Activated T-cell treated with anti-CD3 and anti-CD28 coated beads, Interleukin-2, amount 50 U/mL, for 4 hours (primary cell): ENCODE data around the gene NRSN2. TPM values are rescaled to one million over a fixed set of nuclear protein-coding genes. Genes with fewer than 3 reads are reported as not detected.
A peak's percentile ranks its signal among the peaks of the same experiment; 100 is the strongest.

ENCODE experiments used
- ATAC-seq, 2 donors: fragments of 200-7000 bp; cut with Tn5 transposase; one replicate each; pipeline ENCODE4 v1.10.0; 2021
- DNase-seq: peaks from one replicate; pipeline ENCODE4 v3.0.0-alpha.2; 2020
- H3K27me3 Mint-ChIP-seq: one replicate; pipeline ENCODE4 v1.8.0; 2021; ENCODE audit warnings: low read depth, mixed read lengths
- H3K36me3 Mint-ChIP-seq: one replicate; pipeline ENCODE4 v1.8.0; 2022; ENCODE audit warnings: mixed read lengths; ENCODE audit not compliant: insufficient read depth
- H3K4me1 Mint-ChIP-seq: one replicate; pipeline ENCODE4 v1.8.0; 2021; ENCODE audit warnings: low read depth, mixed read lengths
- H3K4me3 Mint-ChIP-seq: one replicate; pipeline ENCODE4 v1.8.0; 2021; ENCODE audit warnings: mild to moderate bottlenecking, moderate library complexity, mixed read lengths
- H3K9me3 Mint-ChIP-seq: one replicate; pipeline ENCODE4 v1.8.0; 2021; ENCODE audit warnings: mixed read lengths
- total RNA-seq, 3 donors: library from RNA; stranded (reverse); gene quantifications; one replicate each; pipeline ENCODE4 v1.2.1, GENCODE V29; 2021

Gene NRSN2
- total RNA-seq, 3 donors from 2014 or later, result 2.7 to 3.2 (median 2.8) TPM

DNA sequence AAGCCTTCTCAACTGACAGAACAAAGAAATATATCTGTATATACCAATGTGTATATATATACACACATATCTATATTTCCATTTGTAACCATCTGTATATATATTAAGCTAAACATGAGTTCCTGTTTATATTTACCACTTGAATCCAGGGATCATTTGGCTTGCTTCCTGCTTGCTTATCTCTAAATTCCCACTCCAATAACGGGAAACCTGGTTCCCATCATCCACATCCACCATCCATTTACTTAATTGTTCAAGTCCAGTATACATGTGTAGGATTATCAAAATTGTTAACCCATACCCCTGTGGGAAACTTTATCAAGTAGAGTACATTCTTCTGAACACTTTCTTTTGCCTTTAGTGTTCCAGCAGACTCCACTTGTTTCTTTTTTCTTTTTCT lies 34.0 kb upstream of the NRSN2 start:
- no peaks in the 10 kb centered on the region for H3K36me3 Mint-ChIP-seq
- no peak for ATAC-seq

DNA sequence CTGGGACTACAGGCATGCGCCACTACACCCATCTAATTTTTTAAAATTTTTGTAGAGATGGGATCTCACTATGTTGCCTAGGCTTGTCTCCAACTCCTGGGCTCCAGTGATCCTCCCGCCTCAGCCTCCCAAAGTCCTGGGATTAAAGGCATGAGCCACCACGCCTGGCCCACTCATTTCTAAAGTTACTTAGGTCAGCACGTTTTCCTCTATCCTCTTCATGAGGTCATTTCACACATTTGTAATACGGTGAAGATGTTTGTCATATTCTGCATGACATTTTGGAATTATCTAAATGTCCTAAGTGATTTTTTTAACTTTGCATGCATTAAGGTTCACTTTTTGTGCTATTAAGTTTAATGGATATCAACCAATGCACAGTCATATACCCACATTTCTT lies 33.5 kb upstream of the NRSN2 start:
- peaks cover 11% of the 10 kb centered on the region for H3K4me1 Mint-ChIP-seq
- no peak overlapping the region for H3K4me3 Mint-ChIP-seq
- DNase-seq (no peak), ATAC-seq (no peak)
- H3K9me3 Mint-ChIP-seq, result no peaks in the 10 kb centered on the region
- no peaks in the 10 kb centered on the region for H3K36me3 Mint-ChIP-seq
- H3K27me3 Mint-ChIP-seq, result peaks cover 1% of the 10 kb centered on the region

More for the DNA sequence above, 34.0 kb upstream of the NRSN2 start:
- Mint-ChIP-seq H3K9me3 (no peaks in the 10 kb centered on the region), H3K27me3 (peaks cover 1% of the 10 kb centered on the region), H3K4me1 (peaks cover 11% of the 10 kb centered on the region), H3K4me3 (no peak overlapping the region)
- no peak for DNase-seq

DNA sequence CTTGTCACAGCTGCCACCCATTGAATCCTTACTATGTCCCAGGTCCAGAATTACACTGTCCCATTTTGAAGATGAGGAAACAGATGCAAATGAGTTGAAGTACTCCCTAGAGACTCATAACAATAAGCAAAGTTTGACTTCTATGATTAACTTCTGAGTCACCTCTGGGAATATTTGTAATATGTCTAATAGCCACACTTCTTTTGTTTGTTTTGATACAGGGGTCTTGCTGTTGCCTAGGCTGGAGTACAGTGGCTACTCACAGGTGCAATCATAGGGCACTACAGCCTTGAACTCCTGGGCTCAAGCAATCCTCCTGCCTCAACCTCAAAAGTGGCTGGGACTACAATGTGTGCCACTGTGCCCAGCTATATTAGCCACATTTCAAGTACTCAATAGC lies 33.0 kb upstream of the NRSN2 start:
- H3K9me3 Mint-ChIP-seq, result no peaks in the 10 kb centered on the region
- H3K27me3 Mint-ChIP-seq, result peaks cover 1% of the 10 kb centered on the region
- no peaks in the 10 kb centered on the region for H3K36me3 Mint-ChIP-seq
- H3K4me1 Mint-ChIP-seq, result peaks cover 11% of the 10 kb centered on the region
- DNase-seq (no peak), ATAC-seq (no peak)
- H3K4me3 Mint-ChIP-seq, result no peak overlapping the region

DNA sequence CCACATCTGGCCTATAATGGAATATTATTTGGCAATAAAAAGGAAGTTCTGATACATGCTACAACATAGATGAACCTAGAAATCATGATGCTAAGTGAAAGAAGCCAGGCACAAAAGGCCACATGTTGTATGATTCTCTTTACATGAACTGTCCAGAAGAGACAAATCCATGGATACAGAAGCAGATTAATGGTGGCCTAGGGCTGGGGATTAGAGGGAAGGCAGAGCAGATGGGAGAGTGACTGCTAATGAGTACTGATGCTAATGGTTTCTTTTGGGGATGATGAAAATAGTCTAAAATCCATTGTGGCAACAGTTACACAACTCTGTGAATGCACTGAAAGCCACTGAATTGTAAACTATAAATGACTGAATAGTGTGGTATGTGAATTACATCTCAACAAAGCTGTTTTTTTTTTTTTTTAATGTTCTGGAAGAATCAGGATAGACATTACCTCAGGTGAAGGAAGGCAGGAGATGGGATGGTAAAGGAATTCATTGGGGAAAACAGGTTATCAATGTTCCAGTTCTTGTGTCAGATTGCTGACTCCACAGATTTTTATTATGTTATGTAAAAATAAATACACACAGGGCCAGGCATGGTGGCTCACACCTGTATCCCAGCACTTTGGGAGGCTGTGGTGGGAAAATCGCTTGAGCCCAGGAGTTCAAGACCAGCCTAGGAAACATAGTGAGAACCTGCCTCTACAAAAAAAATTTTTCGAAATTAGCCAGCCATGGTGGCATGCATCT lies 30.4 kb upstream of the NRSN2 start:
- Mint-ChIP-seq H3K9me3 (no peaks in the 10 kb centered on the region), H3K27me3 (peaks cover 1% of the 10 kb centered on the region), H3K36me3 (no peaks in the 10 kb centered on the region), H3K4me3 (no peak overlapping the region), H3K4me1 (no peaks in the 10 kb centered on the region)
- DNase-seq (no peak), ATAC-seq (no peak)

DNA sequence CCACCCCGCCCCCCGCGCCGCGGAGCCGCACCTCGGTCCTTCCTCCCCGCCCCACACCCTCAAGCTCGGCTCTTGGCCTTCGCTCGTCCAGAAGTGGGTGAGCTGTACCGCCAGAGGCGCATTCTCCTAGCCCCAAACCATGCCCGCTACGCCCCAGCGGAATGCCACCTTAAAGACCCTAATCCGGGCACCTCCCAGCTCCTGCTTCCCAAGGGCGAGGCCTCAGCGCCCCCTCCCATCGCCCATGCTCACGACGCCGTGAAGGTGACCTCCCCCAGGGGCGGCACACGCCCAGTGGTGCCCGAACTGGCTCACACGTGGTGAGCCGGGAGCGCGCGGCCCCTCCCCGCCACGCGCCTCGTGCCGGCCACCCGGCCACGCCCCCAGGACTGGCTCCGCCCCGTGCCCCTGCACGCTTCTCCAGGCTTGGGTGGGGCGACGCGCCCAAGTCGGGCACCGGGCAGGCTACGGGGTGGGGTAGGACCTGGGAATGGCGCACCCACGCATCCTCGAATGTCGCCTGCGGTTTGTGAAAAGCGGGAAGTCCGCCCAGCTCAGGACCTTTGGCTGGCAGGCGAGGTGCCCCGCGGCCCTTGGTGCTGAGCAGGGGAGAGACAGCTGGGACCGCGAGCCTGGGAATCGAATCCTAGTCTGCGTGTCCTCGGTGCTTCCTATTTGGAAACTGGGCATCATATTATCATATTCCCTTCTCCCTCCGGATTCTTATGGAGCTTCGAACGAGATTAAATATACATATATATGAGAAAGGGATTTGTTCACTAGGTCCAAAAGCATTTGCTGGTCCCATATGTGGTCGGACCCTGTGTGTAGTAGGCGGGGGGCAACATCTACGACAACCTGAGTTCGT lies 22.5 kb upstream of the NRSN2 start:
- peaks cover 11% of the 10 kb centered on the region for H3K4me1 Mint-ChIP-seq
- no peaks in the 10 kb centered on the region for H3K27me3 Mint-ChIP-seq
- DNase-seq (peak; percentile 92), ATAC-seq (peak; percentile 70 to 72)
- peak overlapping the region; percentile 87 for H3K4me3 Mint-ChIP-seq
- H3K9me3 Mint-ChIP-seq, result no peaks in the 10 kb centered on the region
- H3K36me3 Mint-ChIP-seq, result no peaks in the 10 kb centered on the region

DNA sequence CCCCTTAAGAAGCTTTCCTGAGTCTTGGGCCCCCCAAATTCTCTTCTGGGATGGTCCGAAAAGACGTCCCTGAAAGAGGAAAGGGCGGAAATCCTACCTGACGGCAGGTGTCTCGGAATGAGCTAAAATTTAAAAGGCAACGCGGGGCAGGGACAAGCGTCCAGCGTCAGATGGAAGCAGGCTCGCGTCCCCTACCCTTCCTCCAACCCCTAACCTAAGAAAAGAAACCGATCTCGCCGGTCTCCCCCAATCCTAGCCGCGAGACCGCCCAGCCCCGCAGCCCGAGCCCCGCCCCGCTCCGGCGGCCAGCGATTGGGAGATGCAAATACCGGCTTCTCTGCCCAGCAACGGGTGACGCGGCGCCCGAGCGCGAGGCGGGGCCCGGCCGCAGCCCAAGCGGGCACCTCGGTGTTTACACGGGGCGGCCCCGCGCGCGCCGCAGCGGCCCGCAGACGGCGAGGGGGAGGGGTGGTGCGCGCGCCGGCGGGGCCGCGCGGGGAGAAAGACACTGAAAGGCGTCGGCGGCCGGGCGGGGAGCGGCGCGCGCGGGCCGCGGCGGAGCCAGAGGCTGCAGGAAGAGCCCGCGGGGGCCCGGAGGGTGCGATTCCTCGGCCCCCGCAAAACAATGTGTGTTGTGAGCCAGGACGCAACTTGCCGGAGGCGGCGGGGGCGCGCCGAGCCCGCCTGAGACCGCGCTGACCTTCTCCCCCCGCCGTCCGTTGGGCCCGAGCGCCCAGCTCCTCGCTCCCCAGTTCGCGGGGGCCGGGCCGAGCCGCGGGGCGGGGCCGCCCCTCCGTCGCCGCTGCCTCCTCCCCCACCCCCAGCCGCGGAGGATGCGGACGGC lies 21.6 kb upstream of the NRSN2 start, which contains the start of gene SOX12:
SOX12 (plus strand) TSS at position 508 of the 844 bp plus-strand sequence. CDS start 373 bp downstream, outside the sequence.
- Mint-ChIP-seq H3K4me1 (peaks cover 14% of the 10 kb centered on the region), H3K36me3 (no peaks in the 10 kb centered on the region), H3K27me3 (no peaks in the 10 kb centered on the region), H3K9me3 (no peaks in the 10 kb centered on the region), H3K4me3 (peak within 1 kb of the TSS; percentile 87)
- DNase-seq (peak; percentile 98), ATAC-seq (peak; percentile 79 to 82)

DNA sequence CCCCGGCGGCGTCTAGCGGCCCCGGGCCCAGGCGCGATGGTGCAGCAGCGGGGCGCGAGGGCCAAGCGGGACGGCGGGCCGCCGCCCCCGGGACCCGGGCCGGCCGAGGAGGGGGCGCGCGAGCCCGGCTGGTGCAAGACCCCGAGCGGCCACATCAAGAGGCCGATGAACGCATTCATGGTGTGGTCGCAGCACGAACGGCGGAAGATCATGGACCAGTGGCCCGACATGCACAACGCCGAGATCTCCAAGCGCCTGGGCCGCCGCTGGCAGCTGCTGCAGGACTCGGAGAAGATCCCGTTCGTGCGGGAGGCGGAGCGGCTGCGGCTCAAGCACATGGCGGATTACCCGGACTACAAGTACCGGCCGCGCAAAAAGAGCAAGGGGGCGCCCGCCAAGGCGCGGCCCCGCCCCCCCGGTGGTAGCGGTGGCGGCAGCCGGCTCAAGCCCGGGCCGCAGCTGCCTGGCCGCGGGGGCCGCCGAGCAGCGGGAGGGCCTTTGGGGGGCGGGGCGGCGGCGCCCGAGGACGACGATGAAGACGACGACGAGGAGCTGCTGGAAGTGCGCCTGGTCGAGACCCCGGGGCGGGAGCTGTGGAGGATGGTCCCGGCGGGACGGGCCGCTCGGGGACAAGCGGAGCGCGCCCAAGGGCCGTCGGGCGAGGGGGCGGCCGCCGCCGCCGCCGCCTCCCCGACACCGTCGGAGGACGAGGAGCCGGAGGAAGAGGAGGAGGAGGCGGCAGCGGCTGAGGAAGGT lies 20.8 kb upstream of the NRSN2 start:
- Mint-ChIP-seq H3K36me3 (no peaks in the 10 kb centered on the region), H3K27me3 (no peaks in the 10 kb centered on the region), H3K4me1 (peaks cover 16% of the 10 kb centered on the region), H3K4me3 (peak overlapping the region; percentile 75), H3K9me3 (no peaks in the 10 kb centered on the region)
- DNase-seq (peak; percentile 36), ATAC-seq (no peak)

DNA sequence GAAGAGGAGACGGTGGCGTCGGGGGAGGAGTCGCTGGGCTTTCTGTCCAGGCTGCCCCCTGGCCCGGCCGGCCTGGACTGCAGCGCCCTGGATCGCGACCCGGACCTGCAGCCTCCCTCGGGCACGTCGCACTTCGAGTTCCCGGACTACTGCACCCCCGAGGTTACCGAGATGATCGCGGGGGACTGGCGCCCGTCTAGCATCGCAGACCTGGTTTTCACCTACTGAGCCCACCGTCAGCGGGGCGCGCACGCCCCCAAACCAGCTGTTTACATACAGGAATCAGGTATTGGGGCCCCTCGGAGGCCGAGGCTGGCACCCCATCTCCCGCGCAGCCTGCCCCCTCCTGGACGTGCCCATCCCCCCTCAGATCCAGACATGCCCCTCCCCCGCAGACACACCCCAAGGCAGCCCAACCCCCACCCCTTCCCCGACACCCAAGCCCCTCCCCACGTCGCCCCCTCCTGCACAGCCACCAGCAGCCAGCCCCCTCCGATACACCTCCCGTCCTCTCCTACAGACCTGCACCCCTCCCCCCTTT lies 20.2 kb upstream of the NRSN2 start:
- H3K27me3 Mint-ChIP-seq, result no peaks in the 10 kb centered on the region
- ATAC-seq, result no peak
- no peaks in the 10 kb centered on the region for H3K36me3 Mint-ChIP-seq
- H3K9me3 Mint-ChIP-seq, result no peaks in the 10 kb centered on the region
- DNase-seq, result no peak
- peaks cover 16% of the 10 kb centered on the region for H3K4me1 Mint-ChIP-seq
- H3K4me3 Mint-ChIP-seq, result peak overlapping the region; percentile 49

DNA sequence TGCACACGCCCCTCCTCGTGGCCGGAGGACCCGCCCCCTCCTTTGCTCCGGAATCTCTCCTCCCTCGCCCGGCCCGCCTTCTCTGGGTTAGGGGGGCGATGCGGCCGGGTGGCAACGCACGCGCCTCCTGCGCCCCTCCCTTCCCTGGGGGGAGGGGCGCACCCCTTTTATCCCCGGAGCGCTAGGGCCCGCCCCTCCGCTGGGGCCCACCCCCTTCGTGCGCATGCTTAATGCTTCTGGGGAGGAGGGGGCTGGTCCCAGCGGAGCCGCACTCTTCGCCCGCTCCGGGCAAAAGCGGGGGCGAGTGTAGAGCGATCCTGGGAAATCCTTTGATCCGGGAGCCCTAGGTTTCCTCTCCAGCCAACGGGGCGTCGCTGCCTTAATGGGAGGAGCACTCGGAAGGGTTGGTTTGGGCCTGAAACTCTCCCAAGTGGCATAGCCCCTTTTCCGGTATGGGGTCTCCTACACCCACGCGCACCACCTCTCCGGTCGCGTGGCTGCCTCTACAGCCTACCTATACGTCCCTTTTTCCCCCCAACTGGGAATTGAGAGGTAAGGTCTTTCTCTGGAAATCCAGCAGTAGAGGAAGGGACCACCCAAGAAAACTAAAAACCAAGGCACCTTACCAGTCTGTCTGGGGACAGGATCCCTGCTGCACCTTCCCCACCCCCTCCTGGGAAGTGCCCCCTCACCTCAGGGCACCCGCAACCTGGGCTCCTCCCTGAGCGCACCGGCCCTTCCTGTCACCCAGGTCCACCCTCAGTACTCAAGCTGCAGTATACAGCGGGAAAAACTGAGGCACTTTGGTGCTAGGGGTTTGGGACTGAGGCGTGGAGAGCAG lies 19.5 kb upstream of the NRSN2 start:
- Mint-ChIP-seq H3K27me3 (no peaks in the 10 kb centered on the region), H3K4me1 (peaks cover 16% of the 10 kb centered on the region), H3K36me3 (no peaks in the 10 kb centered on the region), H3K4me3 (peak overlapping the region; percentile 47), H3K9me3 (no peaks in the 10 kb centered on the region)
- peak; percentile 74 for DNase-seq
- no peak for ATAC-seq

DNA sequence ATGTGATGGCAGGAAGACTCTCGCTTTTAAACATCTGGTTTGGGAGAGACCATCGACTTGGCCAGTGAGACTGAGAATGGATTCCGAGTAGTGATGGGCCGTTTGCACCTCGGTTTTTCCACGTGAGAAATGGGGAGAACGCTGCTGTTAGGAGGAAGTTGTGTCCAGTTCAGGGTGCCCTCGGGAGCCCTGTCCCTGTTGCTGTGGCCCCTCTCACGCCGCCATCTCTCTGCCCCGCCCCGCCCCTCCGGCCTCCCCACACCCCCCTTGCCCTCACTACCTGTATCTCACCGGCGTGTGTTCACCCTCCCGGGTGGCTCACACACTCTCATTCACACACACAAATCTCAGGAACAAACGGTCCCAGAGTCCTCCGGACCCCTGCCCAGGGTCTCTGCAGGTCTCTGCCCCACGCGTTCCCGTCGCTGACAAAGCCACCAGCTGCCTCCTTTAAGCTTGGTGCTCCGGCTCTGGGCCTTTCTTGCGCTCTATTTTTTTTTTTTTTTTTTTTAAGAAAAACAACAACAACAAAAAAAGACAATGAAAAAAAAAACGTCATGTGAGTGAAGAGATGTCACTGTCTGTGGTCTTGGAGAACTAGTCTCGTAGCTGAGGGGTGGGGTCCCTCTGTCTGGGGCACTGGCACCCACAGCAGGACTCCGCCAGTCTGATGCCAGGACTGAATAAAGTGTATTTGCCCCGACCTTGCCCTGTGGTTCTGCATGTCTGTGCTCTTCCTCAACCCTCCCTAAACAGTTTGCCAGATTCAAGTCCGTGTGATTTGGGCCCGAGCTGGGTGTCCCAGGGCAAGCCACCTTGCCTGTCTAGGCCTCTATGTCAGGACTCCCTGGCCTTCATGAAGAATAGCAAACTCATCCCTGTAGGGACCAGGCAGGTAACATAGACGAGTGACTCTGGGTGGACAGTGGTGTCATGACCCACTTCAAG lies 18.6 kb upstream of the NRSN2 start:
- ATAC-seq (no peak), DNase-seq (no peak)
- Mint-ChIP-seq H3K9me3 (no peaks in the 10 kb centered on the region), H3K4me3 (peak overlapping the region; percentile 26), H3K27me3 (no peaks in the 10 kb centered on the region), H3K4me1 (peaks cover 16% of the 10 kb centered on the region), H3K36me3 (no peaks in the 10 kb centered on the region)

DNA sequence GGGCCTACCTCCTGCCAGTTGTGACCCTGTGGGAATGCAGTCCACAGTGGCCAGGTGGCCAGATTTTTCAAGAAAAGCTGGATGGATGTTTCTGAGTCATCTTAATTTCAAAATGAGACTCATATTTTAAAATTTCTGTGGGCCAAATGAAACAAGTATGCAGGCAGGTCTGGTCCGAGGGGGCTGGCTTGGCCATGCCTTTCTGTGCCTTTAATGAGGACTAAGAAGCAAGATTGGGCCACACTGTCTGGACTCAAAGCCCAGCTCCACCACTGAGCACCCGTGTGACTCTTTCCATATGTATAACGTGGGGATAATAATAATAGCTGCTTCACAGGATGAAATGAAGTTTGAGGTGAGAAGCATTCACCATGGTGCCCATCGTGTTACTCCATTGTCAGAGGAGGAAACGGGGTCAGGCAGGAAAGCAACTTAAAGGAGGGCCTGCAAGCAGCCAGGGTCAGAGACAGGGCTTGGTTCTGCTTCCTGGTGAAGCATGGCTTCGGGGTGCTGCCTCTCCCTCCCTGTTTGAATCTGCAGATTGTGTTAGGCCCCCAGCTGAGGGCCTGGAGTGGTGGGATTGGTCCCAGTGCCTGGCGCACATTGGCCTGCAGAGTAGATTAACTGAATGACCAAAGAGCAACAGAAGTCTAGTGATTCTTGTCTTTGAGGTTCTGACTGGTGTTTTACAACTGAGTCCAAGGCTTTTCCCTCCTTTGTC lies 17.8 kb upstream of the NRSN2 start:
- no peaks in the 10 kb centered on the region for H3K27me3 Mint-ChIP-seq
- ATAC-seq, result no peak

More for the DNA sequence above, 17.8 kb upstream of the NRSN2 start:
- Mint-ChIP-seq H3K4me3 (no peak overlapping the region), H3K4me1 (peaks cover 12% of the 10 kb centered on the region), H3K9me3 (no peaks in the 10 kb centered on the region), H3K36me3 (no peaks in the 10 kb centered on the region)
- no peak for DNase-seq
